GM10847 (cell line): ENCODE data around the gene HSDL1.

Source experiments
- POLR2A ChIP-seq: IDR thresholded peaks from 2 replicates; pipeline ENCODE4 v1.6.1; 2011; ENCODE audit not compliant: insufficient read length; ENCODE audit errors: extremely low read depth

The HSDL1 gene

GRCh38 chr16:84155771-84156170, 10.8 kb upstream of the HSDL1 start:
- TF ChIP-seq POLR2A: no peak

- no peak for TF ChIP-seq POLR2A
Measured at GRCh38 chr16:84155226-84155625, 10.2 kb upstream of the HSDL1 start.

- no peak for TF ChIP-seq POLR2A
Measured at GRCh38 chr16:84153660-84154214, 8.8 kb upstream of the HSDL1 start.

GRCh38 chr16:84150926-84151325, 5.9 kb upstream of the HSDL1 start:
- no peak for TF ChIP-seq POLR2A

GRCh38 chr16:84144209-84144858, 643 bp downstream of the HSDL1 start:
- no peak for TF ChIP-seq POLR2A

- TF ChIP-seq POLR2A: no peak
Measured at GRCh38 chr16:84143784-84144199, 1.2 kb downstream of the HSDL1 start.

GRCh38 chr16:84143081-84143480, 1.9 kb downstream of the HSDL1 start:
- no peak for TF ChIP-seq POLR2A

GRCh38 chr16:84141143-84141670, 3.8 kb downstream of the HSDL1 start:
- TF ChIP-seq POLR2A: no peak

- TF ChIP-seq POLR2A: no peak
Measured at GRCh38 chr16:84139628-84140258, 5.2 kb downstream of the HSDL1 start.

- no peak for TF ChIP-seq POLR2A
Measured at GRCh38 chr16:84138824-84139627, 6.0 kb downstream of the HSDL1 start.

GRCh38 chr16:84138500-84138823, 6.5 kb downstream of the HSDL1 start:
- no peak for TF ChIP-seq POLR2A

GRCh38 chr16:84137769-84138357, 7.1 kb downstream of the HSDL1 start:
- TF ChIP-seq POLR2A: no peak

- TF ChIP-seq POLR2A: no peak
Measured at GRCh38 chr16:84137287-84137686, 7.7 kb downstream of the HSDL1 start.

- no peak for TF ChIP-seq POLR2A
Measured at GRCh38 chr16:84136331-84137125, 8.4 kb downstream of the HSDL1 start.
